VCaP (cell line): ENCODE data around the gene KLK10.
"Not testable (repeated sequence)": the region's sequence is repeated elsewhere in the genome, so short reads cannot be mapped to it uniquely, and the experiment has no call there.

Source experiments
- H3K27ac ChIP-seq: fragments of 450-650 bp; 2 replicates; pipeline ENCODE4 v1.5.1; 2017
- CTCF ChIP-seq: fragments of 450-650 bp; conservative IDR thresholded peaks from 2 replicates; pipeline ENCODE4 v1.5.1; 2017; ENCODE audit warnings: mild to moderate bottlenecking, moderate library complexity

KLK10 gene

GRCh38 chr19:51000981-51001380, 18.5 kb downstream of the KLK10 start:
- TF ChIP-seq CTCF = no peak
- H3K27ac ChIP-seq = no peak overlapping the region

- no peak for TF ChIP-seq CTCF
Observed at GRCh38 chr19:51000426-51000825, 19.1 kb downstream of the KLK10 start.

GRCh38 chr19:50998686-50999085, 20.8 kb downstream of the KLK10 start:
- no peak overlapping the region for H3K27ac ChIP-seq
- TF ChIP-seq CTCF = no peak

More at GRCh38 chr19:51000426-51000825, 19.1 kb downstream of the KLK10 start:
- H3K27ac ChIP-seq = no peak overlapping the region

- TF ChIP-seq CTCF = no peak
- no peak overlapping the region for H3K27ac ChIP-seq
Observed at GRCh38 chr19:50998061-50998460, 21.4 kb downstream of the KLK10 start.

- no peak for TF ChIP-seq CTCF
- H3K27ac ChIP-seq = no peak overlapping the region
Observed at GRCh38 chr19:50994129-50994528, 25.4 kb downstream of the KLK10 start.

GRCh38 chr19:50992666-50993035, 26.9 kb downstream of the KLK10 start:
- H3K27ac ChIP-seq = no peak overlapping the region
- TF ChIP-seq CTCF = no peak

GRCh38 chr19:50984416-50984815, 35.1 kb downstream of the KLK10 start:
- H3K27ac ChIP-seq = not testable (repeated sequence)

GRCh38 chr19:50983625-50984292, 35.8 kb downstream of the KLK10 start, which contains the start of gene KLK7:
TSS of gene KLK7 (minus strand) at chr19:50983917. CDS start at chr19:50982399, 1,518 bp downstream.
- TF ChIP-seq CTCF = no peak
- no peak within 1 kb of the TSS for H3K27ac ChIP-seq
